Measurements from ENCODE around the gene LRRC14B.

GRCh38 chr5:207599-207998 is 16.3 kb downstream of the LRRC14B start:
- TF ChIP-seq CTCF (IDR thresholded peaks at IDR 0.05) (no peak), POLR2A (IDR thresholded peaks at IDR 0.05) (no peak)
